Measurements from ENCODE around the gene AFMID. TPM values are rescaled to one million over a fixed set of nuclear protein-coding genes. Genes with fewer than 3 reads are reported as not detected.

Gene AFMID
- total RNA-seq, 1 experiment from 2014 or later: 30.4 TPM

DNA sequence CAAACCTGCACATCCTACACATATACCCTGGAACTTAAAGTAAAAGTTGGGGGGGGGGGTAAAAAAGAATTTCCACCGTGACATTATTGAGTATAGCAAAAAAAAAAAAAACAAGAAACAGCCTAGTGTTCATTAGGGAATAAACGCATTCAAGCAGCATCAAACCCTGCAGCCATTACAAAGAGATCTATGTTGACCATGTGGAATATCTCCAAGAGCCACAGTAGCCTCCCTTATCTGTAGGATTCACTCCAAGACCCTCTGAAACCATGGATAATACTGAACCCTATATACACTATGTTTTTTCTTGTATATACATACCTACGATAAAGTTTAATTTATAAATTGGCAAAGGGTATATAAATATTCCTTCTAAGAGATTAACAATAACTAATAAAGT is 21.3 kb downstream of the AFMID start:
- ChIA-PET POLR2A (ENCODE audit: unreplicated experiment) (no interaction called here), CTCF (no interaction called here)
- Histone ChIP-seq H3K9me2 (ENCODE audit: insufficient read depth) (no peaks in the 10 kb centered on the region), H3K4me2 (no peak overlapping the region), H3K36me3 (ENCODE audit: low read depth) (no peaks in the 10 kb centered on the region), H4K20me1 (ENCODE audit: insufficient read depth) (no peaks in the 10 kb centered on the region), H3K9me3 (ENCODE audit: insufficient read depth, low read depth) (no peaks in the 10 kb centered on the region), H3F3A (ENCODE audit: insufficient read depth, low read depth) (no peaks in the 10 kb centered on the region), H3K4me3 (no peak overlapping the region), H3K79me2 (ENCODE audit: low read depth) (no peaks in the 10 kb centered on the region), H3K27ac (no peak overlapping the region), H3K4me1 (replicated peaks; ENCODE audit: insufficient read depth) (no peaks in the 10 kb centered on the region), H3K27me3 (ENCODE audit: insufficient read depth, low read depth) (no peaks in the 10 kb centered on the region), H2AFZ (no peak overlapping the region)
- no TSS peak for BruUV-seq (replicated peaks)
- TF ChIP-seq, protein P1, sequence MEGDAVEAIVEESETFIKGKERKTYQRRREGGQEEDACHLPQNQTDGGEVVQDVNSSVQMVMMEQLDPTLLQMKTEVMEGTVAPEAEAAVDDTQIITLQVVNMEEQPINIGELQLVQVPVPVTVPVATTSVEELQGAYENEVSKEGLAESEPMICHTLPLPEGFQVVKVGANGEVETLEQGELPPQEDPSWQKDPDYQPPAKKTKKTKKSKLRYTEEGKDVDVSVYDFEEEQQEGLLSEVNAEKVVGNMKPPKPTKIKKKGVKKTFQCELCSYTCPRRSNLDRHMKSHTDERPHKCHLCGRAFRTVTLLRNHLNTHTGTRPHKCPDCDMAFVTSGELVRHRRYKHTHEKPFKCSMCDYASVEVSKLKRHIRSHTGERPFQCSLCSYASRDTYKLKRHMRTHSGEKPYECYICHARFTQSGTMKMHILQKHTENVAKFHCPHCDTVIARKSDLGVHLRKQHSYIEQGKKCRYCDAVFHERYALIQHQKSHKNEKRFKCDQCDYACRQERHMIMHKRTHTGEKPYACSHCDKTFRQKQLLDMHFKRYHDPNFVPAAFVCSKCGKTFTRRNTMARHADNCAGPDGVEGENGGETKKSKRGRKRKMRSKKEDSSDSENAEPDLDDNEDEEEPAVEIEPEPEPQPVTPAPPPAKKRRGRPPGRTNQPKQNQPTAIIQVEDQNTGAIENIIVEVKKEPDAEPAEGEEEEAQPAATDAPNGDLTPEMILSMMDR (conservative IDR thresholded peaks at IDR 0.05): no peak
- no peak for TF ChIP-seq EZH2 (IDR thresholded peaks at IDR 0.05; ENCODE audit: low read depth)
- no peak for DNase-seq
- intact Hi-C loops (cut with micrococcal nuclease; ENCODE audit: unreplicated experiment): no loop called here

DNA sequence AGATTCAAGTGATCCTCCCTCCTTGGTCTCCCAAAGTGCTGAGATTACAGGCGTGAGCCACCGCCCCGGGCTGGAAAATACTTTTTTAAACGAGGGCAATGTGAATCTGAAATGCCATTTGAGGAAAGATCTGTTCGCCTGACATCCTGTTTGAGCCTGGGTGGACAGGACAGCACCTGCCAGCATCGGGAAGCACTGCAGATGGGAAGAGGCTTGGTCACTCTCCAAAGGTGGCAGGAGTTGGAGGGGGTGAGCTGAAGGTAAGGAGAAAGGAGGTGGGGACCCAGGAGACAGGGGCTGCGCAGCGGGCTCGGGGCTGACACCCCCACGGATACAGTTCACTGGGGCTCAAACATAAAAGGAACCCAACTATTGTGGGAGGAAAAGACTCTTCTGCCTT is 22.9 kb downstream of the AFMID start:
- Histone ChIP-seq H3K27ac (no peak overlapping the region), H3K36me3 (ENCODE audit: low read depth) (no peaks in the 10 kb centered on the region), H3K9me2 (ENCODE audit: insufficient read depth) (no peaks in the 10 kb centered on the region), H3F3A (ENCODE audit: insufficient read depth, low read depth) (no peaks in the 10 kb centered on the region), H2AFZ (no peak overlapping the region), H3K4me1 (replicated peaks; ENCODE audit: insufficient read depth) (0 out of 2 replicates have a peak, but pooled peaks cover 3% of the 10 kb centered on the region), H3K4me3 (no peak overlapping the region), H3K4me2 (no peak overlapping the region), H3K9me3 (ENCODE audit: insufficient read depth, low read depth) (no peaks in the 10 kb centered on the region), H3K79me2 (ENCODE audit: low read depth) (peaks cover 10% of the 10 kb centered on the region), H4K20me1 (ENCODE audit: insufficient read depth) (no peaks in the 10 kb centered on the region), H3K27me3 (ENCODE audit: insufficient read depth, low read depth) (no peaks in the 10 kb centered on the region)
- ChIA-PET CTCF (no interaction called here), POLR2A (ENCODE audit: unreplicated experiment) (no interaction called here)
- TF ChIP-seq, protein P1 (conservative IDR thresholded peaks at IDR 0.05): no peak
- no peak for TF ChIP-seq EZH2 (IDR thresholded peaks at IDR 0.05; ENCODE audit: low read depth)
- intact Hi-C loops (cut with micrococcal nuclease; ENCODE audit: unreplicated experiment): no loop called here
- no peak for DNase-seq
- BruUV-seq (replicated peaks): no TSS peak

DNA sequence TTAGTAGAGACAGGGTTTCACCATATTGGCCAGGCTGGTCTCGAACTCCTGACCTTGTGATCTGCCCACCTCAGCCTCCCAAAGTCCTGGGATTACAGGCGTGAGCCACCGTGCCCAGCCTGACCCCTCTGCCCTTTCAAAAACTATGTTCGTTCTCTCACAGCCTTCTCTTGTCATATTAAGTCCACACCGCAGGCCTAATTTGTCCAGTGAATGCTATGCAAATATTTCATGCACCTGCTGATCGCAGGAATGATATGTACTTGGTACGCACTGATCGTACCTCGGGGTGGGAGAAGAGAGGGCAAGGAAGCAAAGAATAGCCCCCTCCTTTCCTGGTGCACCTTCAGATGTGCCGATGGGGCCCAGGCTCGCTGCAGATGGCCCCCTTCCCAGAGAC is 23.9 kb downstream of the AFMID start:
- Histone ChIP-seq H3K27me3 (ENCODE audit: insufficient read depth, low read depth) (no peaks in the 10 kb centered on the region), H3K9me3 (ENCODE audit: insufficient read depth, low read depth) (no peaks in the 10 kb centered on the region), H3F3A (ENCODE audit: insufficient read depth, low read depth) (no peaks in the 10 kb centered on the region), H3K27ac (no peak overlapping the region), H3K36me3 (ENCODE audit: low read depth) (no peaks in the 10 kb centered on the region), H3K9me2 (ENCODE audit: insufficient read depth) (no peaks in the 10 kb centered on the region), H3K4me3 (no peak overlapping the region), H2AFZ (no peak overlapping the region), H3K4me2 (no peak overlapping the region), H3K4me1 (replicated peaks; ENCODE audit: insufficient read depth) (peaks cover 9% of the 10 kb centered on the region; the same call in 1 of the 2 replicates), H3K79me2 (ENCODE audit: low read depth) (peaks cover 19% of the 10 kb centered on the region), H4K20me1 (ENCODE audit: insufficient read depth) (no peaks in the 10 kb centered on the region)
- no peak for DNase-seq
- intact Hi-C loops (cut with micrococcal nuclease; ENCODE audit: unreplicated experiment): no loop called here
- CTCF ChIA-PET: no interaction called here
- no peak for TF ChIP-seq EZH2 (IDR thresholded peaks at IDR 0.05; ENCODE audit: low read depth)
- BruUV-seq (replicated peaks): no TSS peak
- POLR2A ChIA-PET (ENCODE audit: unreplicated experiment): no interaction called here
